HG03469 (cell line): ENCODE data around the gene COPS7B.
A peak's percentile ranks its signal among the peaks of the same experiment; 100 is the strongest.
"Not testable (repeated sequence)": the region's sequence is repeated elsewhere in the genome, so short reads cannot be mapped to it uniquely, and the experiment has no call there.

ENCODE experiments used
- ATAC-seq: cut with Tn5 transposase; IDR thresholded peaks from one replicate; pipeline ENCODE4 v1.9.1; 2021; ENCODE audit warnings: mild to moderate bottlenecking, moderate library complexity, moderate number of reproducible peaks; ENCODE audit not compliant: unreplicated experiment

Gene COPS7B

GRCh38 chr2:231786177-231786916, at the start of gene COPS7B:
COPS7B (plus strand) TSS chr2:231786445; CDS start chr2:231788571, 2,126 bp downstream.
- no peak for ATAC-seq

- no peak for ATAC-seq
Observed at GRCh38 chr2:231737761-231738160, 48.5 kb upstream of the COPS7B start.

- ATAC-seq: no peak
Observed at GRCh38 chr2:231743376-231744116, 42.7 kb upstream of the COPS7B start.

- no peak for ATAC-seq
Observed at GRCh38 chr2:231745303-231746038, 40.8 kb upstream of the COPS7B start.

- not testable (repeated sequence) for ATAC-seq
Observed at GRCh38 chr2:231748153-231748896, 37.9 kb upstream of the COPS7B start.

GRCh38 chr2:231749016-231749415, 37.2 kb upstream of the COPS7B start:
- not testable (repeated sequence) for ATAC-seq

GRCh38 chr2:231751042-231751815, 35.0 kb upstream of the COPS7B start:
- ATAC-seq: no peak

GRCh38 chr2:231752061-231752460, 34.2 kb upstream of the COPS7B start:
- ATAC-seq: no peak

GRCh38 chr2:231761735-231762134, 24.5 kb upstream of the COPS7B start:
- no peak for ATAC-seq

GRCh38 chr2:231764124-231764523, 22.1 kb upstream of the COPS7B start:
- no peak for ATAC-seq

- ATAC-seq: no peak
Observed at GRCh38 chr2:231764760-231765159, 21.5 kb upstream of the COPS7B start.

- no peak for ATAC-seq
Observed at GRCh38 chr2:231765496-231765929, 20.7 kb upstream of the COPS7B start.

GRCh38 chr2:231769170-231770136, 16.8 kb upstream of the COPS7B start:
- no peak for ATAC-seq

- ATAC-seq: no peak
Observed at GRCh38 chr2:231780123-231780908, 5.9 kb upstream of the COPS7B start.

GRCh38 chr2:231780909-231781797, 5.1 kb upstream of the COPS7B start, which contains the start of gene PDE6D:
PDE6D (minus strand) TSS chr2:231781282; CDS start chr2:231781114, 168 bp downstream.
- peak; percentile 83 for ATAC-seq

GRCh38 chr2:231781798-231782726, 4.2 kb upstream of the COPS7B start:
- ATAC-seq: no peak
